ENCODE results near the gene SDF4.

- TF ChIP-seq CTCF (IDR thresholded peaks at IDR 0.05) (no peak), POLR2A (IDR thresholded peaks at IDR 0.05) (no peak)
Measured at GRCh38 chr1:1200876-1201810, 30.7 kb downstream of the SDF4 start.
